Lower lobe of right lung (tissue), 2 donors: ENCODE measurements around the gene UTF1. TPM values are rescaled to one million over a fixed set of nuclear protein-coding genes. Genes with fewer than 3 reads are reported as not detected.
A peak's percentile ranks its signal among the peaks of the same experiment; 100 is the strongest.

ENCODE experiments used
- ATAC-seq, 2 donors: fragments of 200-7000 bp; cut with Tn5 transposase; one replicate each; pipeline ENCODE4 v1.9.1; 2020 to 2022; ENCODE audit warnings: mild to moderate bottlenecking in 2 of 2, moderate library complexity in 2 of 2
- DNase-seq: peaks from one replicate; pipeline ENCODE4 v3.0.0-alpha.2; 2020
- H3K27ac ChIP-seq: fragments of 200-600 bp; one replicate; pipeline ENCODE4 v1.8.0; 2022
- H3K27me3 ChIP-seq: fragments of 200-600 bp; one replicate; pipeline ENCODE4 v1.8.0; 2022; ENCODE audit warnings: low read depth
- H3K36me3 ChIP-seq: fragments of 200-600 bp; one replicate; pipeline ENCODE4 v1.8.0; 2022; ENCODE audit warnings: mild to moderate bottlenecking
- H3K4me1 ChIP-seq: fragments of 200-600 bp; one replicate; pipeline ENCODE4 v1.8.0; 2022
- H3K4me3 ChIP-seq: fragments of 200-600 bp; one replicate; pipeline ENCODE4 v1.8.0; 2022; ENCODE audit warnings: mild to moderate bottlenecking
- H3K9me3 ChIP-seq: fragments of 200-600 bp; one replicate; pipeline ENCODE4 v1.8.0; 2022
- CTCF ChIP-seq: fragments of 200-600 bp; IDR thresholded peaks from one replicate; pipeline ENCODE4 v1.8.0; 2022; ENCODE audit warnings: antibody characterized with exemption, mild to moderate bottlenecking
- intact Hi-C: fragments of 100-400 bp; cut with DNase I; formaldehyde crosslinking; loops from one replicate; pipeline ENCODE4 v1.11.0; 2022
- total RNA-seq: library from RNA; stranded (reverse); fragmentation: NEBNext Ultra II Directional; extraction: Animal tissue kit (Norgen Biotek cat#: 25700); gene quantifications from one replicate; pipeline ENCODE4 v1.2.1, GENCODE V29; 2021
- donor health status: DM: no; HTN: yes; CAD: no; lungs with severe emphysema.

The UTF1 gene
- total RNA-seq, 1 donor from 2014 or later: not detected

DNA sequence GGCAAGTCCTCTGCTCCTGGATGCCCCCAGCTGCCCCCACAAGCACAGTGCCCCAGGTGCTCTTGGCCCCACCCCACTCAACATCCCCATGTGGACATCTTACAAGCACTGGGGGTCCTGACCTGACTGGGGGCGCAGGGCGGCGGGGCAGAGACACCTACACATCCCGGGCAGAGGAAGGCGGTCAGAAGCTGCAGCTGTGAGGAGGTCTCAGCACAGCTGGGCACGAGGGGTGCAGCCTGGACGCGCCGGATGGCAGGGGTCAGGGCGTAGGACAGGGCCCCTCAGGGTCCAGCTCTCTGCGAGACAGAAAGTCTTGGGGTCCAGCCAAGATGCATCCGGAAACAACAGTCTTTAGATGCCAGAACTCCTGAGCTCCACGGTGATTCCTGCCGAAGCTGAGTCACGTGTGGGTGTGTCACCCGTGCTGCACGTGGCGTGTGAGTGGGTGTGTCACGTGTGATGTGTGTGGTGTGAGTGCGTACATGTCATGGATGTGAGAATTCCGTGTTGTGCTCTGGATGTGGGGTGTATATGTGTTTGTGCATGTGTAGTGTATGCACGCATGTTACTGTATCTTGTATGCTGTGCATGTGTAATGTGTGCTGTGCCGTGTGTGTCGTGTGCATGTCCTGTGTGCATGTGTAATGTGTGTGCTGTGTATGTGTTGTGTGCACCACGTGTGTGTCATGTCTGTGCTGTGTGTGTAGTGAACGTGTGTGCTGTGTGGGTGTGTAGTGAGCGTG lies 12.8 kb downstream of the UTF1 start:
- intact Hi-C loops: no loop called here
- Histone ChIP-seq H3K27ac (no peak overlapping the region), H3K4me3 (no peak overlapping the region), H3K9me3 (no peaks in the 10 kb centered on the region), H3K36me3 (no peaks in the 10 kb centered on the region), H3K27me3 (peaks cover 69% of the 10 kb centered on the region), H3K4me1 (peaks cover 12% of the 10 kb centered on the region)
- ATAC-seq: no peak
- TF ChIP-seq CTCF: no peak
- DNase-seq: no peak

GRCh38 chr10:133243593-133243992 lies 13.6 kb downstream of the UTF1 start:
- DNase-seq (no peak), ATAC-seq (no peak)
- no peak overlapping the region for H3K27ac ChIP-seq
- intact Hi-C loops: no loop called here
- peaks cover 12% of the 10 kb centered on the region for H3K4me1 ChIP-seq
- no peaks in the 10 kb centered on the region for H3K36me3 ChIP-seq
- H3K4me3 ChIP-seq: no peak overlapping the region
- H3K27me3 ChIP-seq: peaks cover 61% of the 10 kb centered on the region
- no peaks in the 10 kb centered on the region for H3K9me3 ChIP-seq
- TF ChIP-seq CTCF: no peak

GRCh38 chr10:133245439-133246235 lies 15.6 kb downstream of the UTF1 start:
- H3K4me1 ChIP-seq: peaks cover 12% of the 10 kb centered on the region
- DNase-seq (no peak), ATAC-seq (peak in 1 of 2 donors; percentile 10)
- H3K27ac ChIP-seq: no peak overlapping the region
- no peak overlapping the region for H3K4me3 ChIP-seq
- TF ChIP-seq CTCF: no peak
- intact Hi-C loops: no loop called here
- peaks cover 44% of the 10 kb centered on the region for H3K27me3 ChIP-seq
- no peaks in the 10 kb centered on the region for H3K9me3 ChIP-seq
- no peaks in the 10 kb centered on the region for H3K36me3 ChIP-seq

- no peaks in the 10 kb centered on the region for H3K9me3 ChIP-seq
- peaks cover 8% of the 10 kb centered on the region for H3K4me1 ChIP-seq
- intact Hi-C loops: no loop called here
- DNase-seq (no peak), ATAC-seq (no peak)
- no peaks in the 10 kb centered on the region for H3K36me3 ChIP-seq
- no peak overlapping the region for H3K27ac ChIP-seq
- TF ChIP-seq CTCF: no peak
- peaks cover 38% of the 10 kb centered on the region for H3K27me3 ChIP-seq
- H3K4me3 ChIP-seq: no peak overlapping the region
These were observed 16.2 kb downstream of the UTF1 start for GRCh38 chr10:133246236-133246626.

DNA sequence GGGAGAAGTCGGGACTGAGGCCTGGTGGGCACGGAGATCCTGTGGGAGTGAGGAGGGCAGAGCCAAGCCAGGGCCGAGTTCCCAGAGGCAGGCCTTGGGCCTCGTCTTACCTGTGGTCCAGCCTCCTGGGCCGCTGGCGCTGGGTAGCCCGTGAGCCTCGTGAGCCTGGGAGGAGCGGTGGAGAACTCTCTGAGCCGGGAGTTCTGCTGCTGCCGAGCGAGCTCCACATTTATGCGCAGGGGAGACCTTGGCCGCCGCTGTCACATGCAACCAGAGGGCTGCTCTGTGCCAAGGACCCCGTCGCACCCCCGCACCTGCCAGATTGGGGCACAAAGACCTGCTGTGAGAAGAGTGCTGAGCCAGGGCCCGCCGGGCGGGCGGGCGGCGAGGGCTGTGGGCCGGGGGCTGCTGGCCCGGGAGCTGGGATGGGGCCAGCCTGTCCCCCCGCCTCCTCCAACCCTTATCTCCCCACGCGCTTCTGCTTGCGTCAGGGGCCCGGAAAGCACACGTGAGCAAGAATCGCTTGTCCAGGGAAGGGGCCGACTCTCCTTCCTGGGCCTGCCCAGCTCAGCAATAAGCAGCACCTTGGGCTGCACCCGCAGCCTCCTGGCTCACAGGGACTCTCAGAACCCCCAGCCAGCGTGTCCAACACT lies 17.8 kb downstream of the UTF1 start:
- H3K9me3 ChIP-seq: no peaks in the 10 kb centered on the region
- H3K36me3 ChIP-seq: no peaks in the 10 kb centered on the region
- no peak overlapping the region for H3K27ac ChIP-seq
- intact Hi-C loops: no loop called here
- peaks cover 25% of the 10 kb centered on the region for H3K27me3 ChIP-seq
- no peak overlapping the region for H3K4me3 ChIP-seq
- no peaks in the 10 kb centered on the region for H3K4me1 ChIP-seq
- no peak for TF ChIP-seq CTCF
- no peak for ATAC-seq
- no peak for DNase-seq
